HG03175 (cell line): ENCODE measurements around the gene SERPINF2.
"Not testable (repeated sequence)": the region's sequence is repeated elsewhere in the genome, so short reads cannot be mapped to it uniquely, and the experiment has no call there.

Experiments used
- ATAC-seq: cut with Tn5 transposase; IDR thresholded peaks from one replicate; pipeline ENCODE4 v1.9.1; 2021; ENCODE audit warnings: mild to moderate bottlenecking, moderate library complexity; ENCODE audit not compliant: unreplicated experiment

The SERPINF2 gene

GRCh38 chr17:1786708-1787107, 44.0 kb downstream of the SERPINF2 start:
- ATAC-seq, result no peak

GRCh38 chr17:1787301-1787902, 44.7 kb downstream of the SERPINF2 start:
- no peak for ATAC-seq

- ATAC-seq, result no peak
Measured at GRCh38 chr17:1789936-1790335, 47.3 kb downstream of the SERPINF2 start.

- ATAC-seq, result no peak
Measured at GRCh38 chr17:1792495-1793446, 50.1 kb downstream of the SERPINF2 start.

GRCh38 chr17:1793447-1793806, 50.8 kb downstream of the SERPINF2 start:
- no peak for ATAC-seq

- no peak for ATAC-seq
Measured at GRCh38 chr17:1796800-1797199, 54.1 kb downstream of the SERPINF2 start.

- ATAC-seq, result no peak
Measured at GRCh38 chr17:1797323-1797722, 54.7 kb downstream of the SERPINF2 start.

- ATAC-seq, result not testable (repeated sequence)
Measured at GRCh38 chr17:1797846-1798245, 55.2 kb downstream of the SERPINF2 start.

- ATAC-seq, result no peak
Measured at GRCh38 chr17:1800240-1800639, 57.6 kb downstream of the SERPINF2 start.

GRCh38 chr17:1800712-1801111, 58.0 kb downstream of the SERPINF2 start:
- no peak for ATAC-seq

- ATAC-seq, result no peak
Measured at GRCh38 chr17:1802429-1802828, 59.8 kb downstream of the SERPINF2 start.

GRCh38 chr17:1803280-1803679, 60.6 kb downstream of the SERPINF2 start:
- ATAC-seq, result no peak
